GM18517 (cell line): Measurements from ENCODE around the gene ZNF487.
"Not testable (repeated sequence)": the region's sequence is repeated elsewhere in the genome, so short reads cannot be mapped to it uniquely, and the experiment has no call there.

Experiments
- ATAC-seq: cut with Tn5 transposase; IDR thresholded peaks from one replicate; pipeline ENCODE4 v1.9.1; 2021; ENCODE audit warnings: mild to moderate bottlenecking, moderate library complexity; ENCODE audit not compliant: unreplicated experiment

Gene ZNF487

GRCh38 chr10:43430926-43431663 lies 5.8 kb upstream of the ZNF487 start:
- ATAC-seq = no peak

GRCh38 chr10:43437141-43437870 lies 395 bp downstream of the ZNF487 start:
- ATAC-seq = no peak

GRCh38 chr10:43440463-43441134 lies 3.7 kb downstream of the ZNF487 start:
- ATAC-seq = no peak

GRCh38 chr10:43444323-43444722 lies 7.4 kb downstream of the ZNF487 start:
- ATAC-seq = no peak

GRCh38 chr10:43444897-43445466 lies 8.1 kb downstream of the ZNF487 start:
- no peak for ATAC-seq

- ATAC-seq = not testable (repeated sequence)
Measured at GRCh38 chr10:43446219-43447017, 9.5 kb downstream of the ZNF487 start.

- no peak for ATAC-seq
Measured at GRCh38 chr10:43448742-43449141, 11.8 kb downstream of the ZNF487 start.

- ATAC-seq = no peak
Measured at GRCh38 chr10:43452356-43452914, 15.5 kb downstream of the ZNF487 start.

- ATAC-seq = peak; percentile 31
Measured at GRCh38 chr10:43453266-43453831, 16.4 kb downstream of the ZNF487 start.

GRCh38 chr10:43454025-43454424 lies 17.1 kb downstream of the ZNF487 start:
- not testable (repeated sequence) for ATAC-seq

GRCh38 chr10:43456561-43456960 lies 19.6 kb downstream of the ZNF487 start:
- ATAC-seq = not testable (repeated sequence)

GRCh38 chr10:43458227-43458626 lies 21.3 kb downstream of the ZNF487 start:
- no peak for ATAC-seq

GRCh38 chr10:43461950-43462349 lies 25.0 kb downstream of the ZNF487 start:
- peak; percentile 79 for ATAC-seq

GRCh38 chr10:43465086-43465735 lies 28.3 kb downstream of the ZNF487 start:
- ATAC-seq = not testable (repeated sequence)

- ATAC-seq = not testable (repeated sequence)
Measured at GRCh38 chr10:43465736-43466120, 28.8 kb downstream of the ZNF487 start.

GRCh38 chr10:43471146-43471545 lies 34.2 kb downstream of the ZNF487 start:
- no peak for ATAC-seq

- no peak for ATAC-seq
Measured at GRCh38 chr10:43471935-43472720, 35.2 kb downstream of the ZNF487 start.

- ATAC-seq = no peak
Measured at GRCh38 chr10:43479275-43479674, 42.4 kb downstream of the ZNF487 start.
